HEK293 (cell line): ENCODE data around the gene NDUFA3.

Source experiments
- BCL11A ChIP-seq: fragments of 450-650 bp; formaldehyde crosslinking; IDR thresholded peaks from 2 replicates; pipeline ENCODE4 v1.5.1; 2016; ENCODE audit warnings: low read depth, missing biosample characterization, missing genetic modification characterization
- SCRT1 ChIP-seq: fragments of 450-650 bp; formaldehyde crosslinking; IDR thresholded peaks from 2 replicates; pipeline ENCODE4 v1.5.1; 2016; ENCODE audit warnings: missing biosample characterization, missing genetic modification characterization, borderline replicate concordance
- ZNF114 ChIP-seq: fragments of 450-650 bp; formaldehyde crosslinking; IDR thresholded peaks from 2 replicates; pipeline ENCODE4 v1.5.0; 2017; ENCODE audit warnings: missing biosample characterization, missing genetic modification characterization
- ZNF19 ChIP-seq: fragments of 450-650 bp; formaldehyde crosslinking; IDR thresholded peaks from 2 replicates; pipeline ENCODE4; 2016; ENCODE audit warnings: missing biosample characterization, missing genetic modification characterization, low read depth
- ZNF211 ChIP-seq: fragments of 450-650 bp; formaldehyde crosslinking; IDR thresholded peaks from 2 replicates; pipeline ENCODE4 v1.5.1; 2016; ENCODE audit warnings: low read depth, missing biosample characterization, missing genetic modification characterization
- ZNF239 ChIP-seq: fragments of 450-650 bp; formaldehyde crosslinking; IDR thresholded peaks from 2 replicates; pipeline ENCODE4 v1.5.1; 2016; ENCODE audit warnings: missing biosample characterization, missing genetic modification characterization
- ZNF501 ChIP-seq: fragments of 450-650 bp; formaldehyde crosslinking; IDR thresholded peaks from 2 replicates; pipeline ENCODE4 v1.5.1; 2016; ENCODE audit warnings: missing biosample characterization, missing genetic modification characterization
- ZNF529 ChIP-seq: fragments of 450-650 bp; formaldehyde crosslinking; IDR thresholded peaks from 2 replicates; pipeline ENCODE4 v1.5.1; 2017; ENCODE audit warnings: missing genetic modification characterization, missing biosample characterization; ENCODE audit not compliant: insufficient replicate concordance
- ZNF560 ChIP-seq: fragments of 450-650 bp; formaldehyde crosslinking; IDR thresholded peaks from 2 replicates; pipeline ENCODE4 v1.5.1; 2017; ENCODE audit warnings: missing biosample characterization, missing genetic modification characterization, borderline replicate concordance
- ZNF561 ChIP-seq: fragments of 450-650 bp; IDR thresholded peaks from 2 replicates; pipeline ENCODE4 v1.5.1; 2018; ENCODE audit warnings: missing biosample characterization, missing genetic modification characterization, borderline replicate concordance
- ZSCAN30 ChIP-seq: fragments of 450-650 bp; IDR thresholded peaks from 2 replicates; pipeline ENCODE4 v1.5.1; 2018; ENCODE audit warnings: missing biosample characterization, mild to moderate bottlenecking, missing genetic modification characterization, moderate library complexity
- TF ChIP-seq, protein P1 (sequence below): fragments of 450-650 bp; formaldehyde crosslinking; IDR thresholded peaks from 2 replicates; pipeline ENCODE4 v1.5.1; 2016; ENCODE audit warnings: missing biosample characterization, missing genetic modification characterization
- TF ChIP-seq, protein P2 (sequence below): fragments of 450-650 bp; formaldehyde crosslinking; IDR thresholded peaks from 2 replicates; pipeline ENCODE4 v1.5.1; 2016; ENCODE audit warnings: missing biosample characterization, missing genetic modification characterization

DNA sequence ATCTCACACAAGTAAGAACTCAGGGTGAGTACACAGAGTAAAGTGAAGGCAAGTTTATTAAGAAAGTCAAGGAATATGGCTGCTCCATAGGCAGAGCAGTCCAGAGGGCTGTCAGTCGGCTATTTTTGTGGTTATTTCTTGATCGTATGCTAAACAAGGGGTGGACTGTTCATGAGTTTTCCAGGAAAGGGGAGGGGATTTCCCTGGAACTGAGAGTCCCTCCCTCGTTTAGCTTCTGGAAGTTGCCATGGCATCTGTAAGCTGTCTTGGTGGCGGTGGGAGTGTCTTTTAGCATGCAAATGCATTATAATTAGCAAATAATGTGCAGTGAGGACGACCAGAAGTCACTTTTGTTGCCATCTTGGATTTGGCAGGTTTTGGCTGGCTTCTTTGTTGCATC lies 33.2 kb upstream of the NDUFA3 start:
- TF ChIP-seq, protein P1, sequence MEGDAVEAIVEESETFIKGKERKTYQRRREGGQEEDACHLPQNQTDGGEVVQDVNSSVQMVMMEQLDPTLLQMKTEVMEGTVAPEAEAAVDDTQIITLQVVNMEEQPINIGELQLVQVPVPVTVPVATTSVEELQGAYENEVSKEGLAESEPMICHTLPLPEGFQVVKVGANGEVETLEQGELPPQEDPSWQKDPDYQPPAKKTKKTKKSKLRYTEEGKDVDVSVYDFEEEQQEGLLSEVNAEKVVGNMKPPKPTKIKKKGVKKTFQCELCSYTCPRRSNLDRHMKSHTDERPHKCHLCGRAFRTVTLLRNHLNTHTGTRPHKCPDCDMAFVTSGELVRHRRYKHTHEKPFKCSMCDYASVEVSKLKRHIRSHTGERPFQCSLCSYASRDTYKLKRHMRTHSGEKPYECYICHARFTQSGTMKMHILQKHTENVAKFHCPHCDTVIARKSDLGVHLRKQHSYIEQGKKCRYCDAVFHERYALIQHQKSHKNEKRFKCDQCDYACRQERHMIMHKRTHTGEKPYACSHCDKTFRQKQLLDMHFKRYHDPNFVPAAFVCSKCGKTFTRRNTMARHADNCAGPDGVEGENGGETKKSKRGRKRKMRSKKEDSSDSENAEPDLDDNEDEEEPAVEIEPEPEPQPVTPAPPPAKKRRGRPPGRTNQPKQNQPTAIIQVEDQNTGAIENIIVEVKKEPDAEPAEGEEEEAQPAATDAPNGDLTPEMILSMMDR (tag by site-specific recombination) = no peak
- TF ChIP-seq SCRT1 = no peak
- TF ChIP-seq ZNF529 (tag by site-specific recombination) = no peak
- TF ChIP-seq, protein P2, sequence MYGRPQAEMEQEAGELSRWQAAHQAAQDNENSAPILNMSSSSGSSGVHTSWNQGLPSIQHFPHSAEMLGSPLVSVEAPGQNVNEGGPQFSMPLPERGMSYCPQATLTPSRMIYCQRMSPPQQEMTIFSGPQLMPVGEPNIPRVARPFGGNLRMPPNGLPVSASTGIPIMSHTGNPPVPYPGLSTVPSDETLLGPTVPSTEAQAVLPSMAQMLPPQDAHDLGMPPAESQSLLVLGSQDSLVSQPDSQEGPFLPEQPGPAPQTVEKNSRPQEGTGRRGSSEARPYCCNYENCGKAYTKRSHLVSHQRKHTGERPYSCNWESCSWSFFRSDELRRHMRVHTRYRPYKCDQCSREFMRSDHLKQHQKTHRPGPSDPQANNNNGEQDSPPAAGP = no peak
- TF ChIP-seq ZNF501 (tag by site-specific recombination) = no peak
- TF ChIP-seq BCL11A = no peak
- no peak for TF ChIP-seq ZNF211 (tag by site-specific recombination)
- TF ChIP-seq ZNF560 (tag by site-specific recombination) = no peak
- TF ChIP-seq ZNF114 (tag by site-specific recombination) = no peak
- TF ChIP-seq ZNF239 (tag by site-specific recombination) = no peak
- TF ChIP-seq ZNF19 (tag by site-specific recombination) = no peak
- no peak for TF ChIP-seq ZSCAN30 (tag by site-specific recombination)
- TF ChIP-seq ZNF561 = no peak
